HCT116 (cell line): ENCODE measurements around the gene PTPRC. TPM values are rescaled to one million over a fixed set of nuclear protein-coding genes. Genes with fewer than 3 reads are reported as not detected.

Experiments
- ATAC-seq: fragments of 200-7000 bp; cut with Tn5 transposase; 2 replicates; pipeline ENCODE4 v1.9.1; 2020; ENCODE audit warnings: mild to moderate bottlenecking, moderate library complexity
- BruUV-seq: library from RNA; stranded (reverse); fragments of 400-500 nt; replicated peaks from 2 replicates; lab custom pipeline; 2021; lab: Mats Ljungman, UMichigan
- CTCF ChIA-PET: fragments of 300-600 bp; sonication (Branson Sonifier 250); formaldehyde crosslinking; loops from one replicate; lab custom pipeline; 2021; ENCODE audit warnings: antibody characterized with exemption; lab: Charles Lee
- POLR2A ChIA-PET: fragments of 300-600, 350-600 bp; sonication (Branson Sonifier 250); formaldehyde crosslinking; loops from one replicate; lab custom pipeline; 2021; ENCODE audit warnings: antibody characterized with exemption; lab: Charles Lee
- RAD21 ChIA-PET, 2 experiments: fragments of 300-600 bp; sonication (Branson Sonifier 250); formaldehyde crosslinking; loops; one replicate each; lab custom pipeline; 2023; ENCODE audit warnings: low total read pairs in 2 of 2; ENCODE audit not compliant: uncharacterized antibody in 2 of 2, unreplicated experiment in 2 of 2, low non-redundant PET in 1 of 2; lab: Charles Lee
- DNase-seq: peaks from one replicate; pipeline ENCODE4 v3.0.0-alpha.2; 2010; ENCODE audit warnings: low read depth, low spot score
- H2AFZ ChIP-seq: fragments of 200-600 bp; shearing (Covaris generic), sonication (generic); 2 replicates; pipeline ENCODE4 v1.6.1; 2017; ENCODE audit warnings: low read depth, mixed run types, mixed read lengths, antibody characterized with exemption, low read length; ENCODE audit not compliant: poor library complexity, severe bottlenecking
- H3K27ac ChIP-seq: 2 replicates; pipeline ENCODE4 v1.5.1; 2012; ENCODE audit warnings: low read depth, low read length
- H3K27me3 ChIP-seq: fragments of 200-600 bp; sonication (generic); 2 replicates; pipeline ENCODE4 v1.6.1; 2016; ENCODE audit warnings: mixed run types, low read length, mixed read lengths; ENCODE audit not compliant: insufficient read depth
- H3K36me3 ChIP-seq, 2 experiments: fragments of 200-500 bp in 1 of 2; fragments of 200-600 bp in 1 of 2; sonication (Bioruptor generic) in 1 of 2; sonication (generic) in 1 of 2; 2 replicates each; pipeline versions ENCODE4 v1.5.1 to v1.6.1; 2014 to 2016; ENCODE audit warnings: low read length in 2 of 2, inconsistent platforms in 1 of 2, mixed read lengths in 1 of 2, mixed run types in 1 of 2; ENCODE audit not compliant: insufficient read depth in 2 of 2, control insufficient read depth in 1 of 2
- H3K4me1 ChIP-seq, 2 experiments: fragments of 200-600 bp in 1 of 2; sonication (generic) in 1 of 2; 2 replicates each; pipeline versions ENCODE4 v1.5.1 to v1.6.1; 2012 to 2017; ENCODE audit warnings: low read length in 2 of 2, inconsistent platforms in 1 of 2, mild to moderate bottlenecking in 1 of 2, mixed read lengths in 1 of 2, mixed run types in 1 of 2, moderate library complexity in 1 of 2; ENCODE audit not compliant: insufficient read depth in 2 of 2, control insufficient read depth in 1 of 2
- H3K4me2 ChIP-seq: fragments of 200-600 bp; sonication (generic); 2 replicates; pipeline ENCODE4 v1.6.1; 2017; ENCODE audit warnings: mixed run types, low read length, mixed read lengths
- H3K4me3 ChIP-seq, 2 experiments: fragments of 200-600 bp in 1 of 2; sonication (generic) in 1 of 2; replicated peaks in 1 of 2; 2 replicates each; pipeline ENCODE4 v1.5.1; 2011 to 2016; ENCODE audit warnings: low read length in 2 of 2, control low read depth in 1 of 2, low read depth in 1 of 2, mild to moderate bottlenecking in 1 of 2, mixed read lengths in 1 of 2, mixed run types in 1 of 2
- H3K79me2 ChIP-seq: fragments of 200-600 bp; sonication (generic); 2 replicates; pipeline ENCODE4 v1.6.1; 2017; ENCODE audit warnings: mild to moderate bottlenecking, mixed run types, low read length, moderate library complexity, mixed read lengths; ENCODE audit not compliant: insufficient read depth
- H3K9ac ChIP-seq: fragments of 200-600 bp; sonication (generic); 2 replicates; pipeline ENCODE4 v1.6.1; 2016; ENCODE audit warnings: low read length, mixed read lengths
- H3K9me2 ChIP-seq: fragments of 200-600 bp; sonication (generic), shearing (Covaris generic); 2 replicates; pipeline ENCODE4 v1.6.1; 2017; ENCODE audit warnings: mixed run types, mild to moderate bottlenecking, moderate library complexity; ENCODE audit not compliant: insufficient read depth
- H3K9me3 ChIP-seq, 2 experiments: fragments of 200-500 bp in 1 of 2; fragments of 200-600 bp in 1 of 2; sonication (Bioruptor generic) in 1 of 2; sonication (generic) in 1 of 2; 2 replicates each; pipeline ENCODE4 v1.6.1; 2014 to 2017; ENCODE audit warnings: low read length in 2 of 2, mixed read lengths in 2 of 2, inconsistent platforms in 1 of 2, low read depth in 1 of 2, mild to moderate bottlenecking in 1 of 2, mixed run types in 1 of 2, moderate library complexity in 1 of 2; ENCODE audit not compliant: control insufficient read depth in 1 of 2, insufficient read depth in 1 of 2
- H4K20me1 ChIP-seq: fragments of 200-600 bp; sonication (generic), shearing (Covaris generic); 2 replicates; pipeline ENCODE4 v1.6.1; 2017; ENCODE audit warnings: mixed run types, mild to moderate bottlenecking, moderate library complexity; ENCODE audit not compliant: insufficient read depth
- ATF3 ChIP-seq: IDR thresholded peaks from 2 replicates; pipeline ENCODE4 v1.6.1; 2012
- CBX3 ChIP-seq: IDR thresholded peaks from 2 replicates; pipeline ENCODE4 v1.6.1; 2012; ENCODE audit warnings: low read depth
- CTCF ChIP-seq, 3 experiments: fragments of 200-600 bp in 1 of 3; sonication (generic) in 1 of 3; IDR thresholded peaks in 2 of 3; conservative IDR thresholded peaks in 1 of 3; 2 replicates each; pipeline ENCODE4 v1.5.1; 2012 to 2017; ENCODE audit warnings: low read depth in 2 of 3, low read length in 2 of 3, antibody characterized with exemption in 1 of 3, borderline replicate concordance in 1 of 3, control low read depth in 1 of 3, mild to moderate bottlenecking in 1 of 3, mixed read lengths in 1 of 3, mixed run types in 1 of 3, moderate library complexity in 1 of 3; ENCODE audit not compliant: insufficient read depth in 1 of 3
- EGR1 ChIP-seq: IDR thresholded peaks from 2 replicates; pipeline ENCODE4 v1.6.1; 2012; ENCODE audit warnings: low read depth
- ELF1 ChIP-seq: IDR thresholded peaks from 2 replicates; pipeline ENCODE4 v1.6.1; 2012; ENCODE audit warnings: low read depth, borderline replicate concordance
- EZH2phosphoT487 ChIP-seq: fragments of 200-600 bp; IDR thresholded peaks from 2 replicates; pipeline ENCODE4 v1.6.1; 2018; ENCODE audit warnings: antibody characterized with exemption, borderline replicate concordance
- FOSL1 ChIP-seq: IDR thresholded peaks from 2 replicates; pipeline ENCODE4 v1.6.1; 2012; ENCODE audit warnings: low read depth
- JUND ChIP-seq: IDR thresholded peaks from 2 replicates; pipeline ENCODE4 v1.6.1; 2012
- POLR2A ChIP-seq: IDR thresholded peaks from 2 replicates; pipeline ENCODE4 v1.7.0; 2011; ENCODE audit warnings: borderline replicate concordance; ENCODE audit not compliant: insufficient read depth, insufficient read length; ENCODE audit errors: extremely low read depth
- POLR2AphosphoS5 ChIP-seq: IDR thresholded peaks from 2 replicates; pipeline ENCODE4 v1.6.1; 2011; ENCODE audit warnings: mild to moderate bottlenecking, low read depth, low read length, moderate library complexity
- SIN3A ChIP-seq: IDR thresholded peaks from 2 replicates; pipeline ENCODE4 v1.6.1; 2012; ENCODE audit warnings: low read depth
- TCF7L2 ChIP-seq: IDR thresholded peaks from 2 replicates; pipeline ENCODE4 v1.7.0; 2011; ENCODE audit warnings: borderline replicate concordance, inconsistent platforms; ENCODE audit not compliant: insufficient read depth, insufficient read length; ENCODE audit errors: extremely low read depth
- ZFX ChIP-seq: fragments of 450-650 bp; IDR thresholded peaks from 2 replicates; pipeline ENCODE4 v1.6.1; 2017
- ZNF274 ChIP-seq: fragments of 200-500 bp; sonication (Bioruptor generic); IDR thresholded peaks from 2 replicates; pipeline ENCODE4 v1.6.1; 2014; ENCODE audit warnings: mild to moderate bottlenecking, low read depth, low read length, inconsistent platforms
- intact Hi-C: fragments of 100-400 bp; cut with micrococcal nuclease; formaldehyde crosslinking; loops from 2 replicates; pipeline ENCODE4 v1.10.0; 2022
- total RNA-seq: library from RNA; stranded (reverse); gene quantifications from one replicate; pipeline ENCODE4 v1.2.1, GENCODE V29; 2021; ENCODE audit not compliant: unreplicated experiment

Gene PTPRC
- total RNA-seq, 1 experiment from 2014 or later = 1.2 TPM

- Histone ChIP-seq H3K79me2 (no peaks in the 10 kb centered on the region), H3K4me1 (no peaks in the 10 kb centered on the region), H3K36me3 (no peaks in the 10 kb centered on the region), H2AFZ (no peak overlapping the region), H3K27me3 (no peaks in the 10 kb centered on the region), H4K20me1 (no peaks in the 10 kb centered on the region), H3K4me2 (no peak overlapping the region), H3K9ac (no peak overlapping the region), H3K9me3 (no peaks in the 10 kb centered on the region), H3K9me2 (no peaks in the 10 kb centered on the region), H3K27ac (no peak overlapping the region), H3K4me3 (no peak overlapping the region)
- DNase-seq = no peak
- CTCF ChIA-PET = no interaction called here
- POLR2A ChIA-PET = no interaction called here
- TF ChIP-seq FOSL1 (no peak), CTCF (IDR thresholded peaks at IDR 0.05 in 2 of 3, conservative IDR thresholded peaks at IDR 0.05 in 1 of 3; ENCODE audit: borderline replicate concordance in 1 of 3, insufficient read depth in 1 of 3, low read depth in 2 of 3, low read length in 2 of 3) (no peak), EZH2phosphoT487 (no peak), ELF1 (no peak), POLR2AphosphoS5 (no peak), POLR2A (no peak), CBX3 (no peak), ATF3 (no peak), TCF7L2 (no peak), EGR1 (no peak), ZNF274 (no peak), SIN3A (no peak), ZFX (no peak), JUND (no peak)
- BruUV-seq = no TSS peak
- RAD21 ChIA-PET = no interaction called here
- no peak for ATAC-seq
- intact Hi-C loops = no loop called here
These were observed 139.2 kb downstream of the PTPRC start for GRCh38 chr1:198778049-198778448.
